Erythroblast (primary cell): ENCODE results near the gene IQGAP3.

Experiments
- GATA1 ChIP-seq: IDR thresholded peaks from 2 replicates; pipeline ENCODE4 v1.6.1; 2011; ENCODE audit warnings: low read depth, mild to moderate bottlenecking, control low read depth, low read length, moderate library complexity
- POLR2A ChIP-seq: IDR thresholded peaks from 2 replicates; pipeline ENCODE4 v1.6.1; 2011; ENCODE audit warnings: mild to moderate bottlenecking, low read length

DNA sequence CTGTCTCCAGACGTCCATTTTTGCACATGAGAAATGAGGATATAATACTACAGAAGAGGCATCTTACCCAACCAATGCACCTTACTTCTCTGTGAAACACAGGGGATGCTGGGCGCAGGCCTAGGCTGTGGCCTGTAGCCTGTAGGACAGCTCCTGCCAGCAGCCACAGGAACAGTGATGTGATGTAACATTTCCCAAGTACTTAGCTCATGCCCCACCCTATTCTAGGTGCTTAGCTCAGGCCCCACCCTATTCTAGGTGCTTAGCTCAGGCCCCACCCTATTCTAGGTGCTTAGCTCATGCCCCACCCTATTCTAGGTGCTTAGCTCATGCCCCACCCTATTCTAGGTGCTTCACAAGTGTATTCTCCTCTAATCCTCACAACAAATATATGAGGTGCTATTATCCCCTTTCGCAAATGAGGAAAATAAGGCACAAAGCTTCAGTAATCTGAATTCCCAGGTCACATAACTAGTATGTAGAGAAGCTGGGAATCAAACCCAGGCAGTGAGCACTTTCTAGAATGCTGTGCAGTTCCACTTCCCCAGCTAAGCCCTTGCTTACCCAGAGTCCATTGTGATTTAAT, 14.6 kb upstream of the IQGAP3 start:
- no peak for TF ChIP-seq POLR2A
- no peak for TF ChIP-seq GATA1
